ENCODE data around the gene ZFYVE28. TPM values are rescaled to one million over a fixed set of nuclear protein-coding genes. Genes with fewer than 3 reads are reported as not detected.

ZFYVE28 gene
- total RNA-seq, 1 experiment from 2014 or later: 19.2 TPM

DNA sequence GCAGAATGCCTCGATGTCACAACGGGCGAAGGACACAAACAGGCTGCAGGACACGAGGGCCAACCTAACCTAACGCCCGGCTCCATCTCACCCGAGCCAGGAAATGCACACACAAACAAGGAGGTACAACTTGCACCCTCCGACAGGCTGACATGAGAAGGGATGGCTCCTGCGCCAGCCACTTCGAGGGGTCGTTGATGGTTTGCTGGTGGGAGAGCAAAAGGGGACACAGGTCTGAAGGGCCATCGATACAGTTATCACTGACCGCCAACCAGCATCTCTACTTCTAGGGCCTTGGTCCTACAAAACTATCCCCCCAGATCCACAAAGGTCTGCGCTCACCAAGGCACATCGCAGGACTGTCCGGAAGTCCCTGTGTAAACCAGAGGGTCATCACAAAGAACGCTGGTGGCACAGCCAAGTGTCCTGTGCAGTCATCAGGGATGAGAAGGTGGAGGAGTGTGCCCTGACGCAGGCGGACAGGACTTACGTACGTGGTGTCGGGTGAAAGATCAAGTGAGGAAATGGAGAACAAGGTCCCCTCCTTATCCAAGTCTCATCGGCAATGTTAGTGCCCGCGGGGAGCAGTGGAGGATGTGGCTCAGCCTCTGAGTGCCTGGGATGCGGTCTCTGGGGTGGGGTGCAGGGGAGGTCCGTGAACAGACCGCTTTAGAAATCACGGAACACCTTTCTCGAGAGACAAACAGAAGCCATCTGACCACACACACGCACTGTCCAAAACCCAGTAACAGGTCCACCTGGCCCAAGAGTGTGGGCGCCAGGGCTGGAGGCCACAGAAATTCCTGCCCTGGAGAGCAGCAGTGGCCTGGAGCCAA, 163.6 kb downstream of the ZFYVE28 start:
- Histone ChIP-seq H3K27ac (ENCODE audit: low read depth, low read length) (no peak overlapping the region), H3K36me3 (ENCODE audit: control insufficient read depth in 1 of 2, insufficient read depth in 2 of 2, low read length in 2 of 2) (no peaks in the 10 kb centered on the region), H3K9ac (ENCODE audit: low read length) (no peak overlapping the region), H3K4me1 (ENCODE audit: control insufficient read depth in 1 of 2, insufficient read depth in 2 of 2, low read length in 2 of 2) (no peaks in the 10 kb centered on the region), H3K9me2 (ENCODE audit: insufficient read depth) (no peaks in the 10 kb centered on the region), H4K20me1 (ENCODE audit: insufficient read depth) (no peaks in the 10 kb centered on the region), H3K9me3 (ENCODE audit: control insufficient read depth in 1 of 2, insufficient read depth in 1 of 2, low read depth in 1 of 2, low read length in 2 of 2) (no peaks in the 10 kb centered on the region), H3K4me3 (replicated peaks in 1 of 2; ENCODE audit: low read depth in 1 of 2, low read length in 2 of 2) (no peak overlapping the region), H3K27me3 (ENCODE audit: insufficient read depth, low read length) (no peaks in the 10 kb centered on the region), H2AFZ (ENCODE audit: low read depth, low read length, poor library complexity, severe bottlenecking) (no peak overlapping the region), H3K79me2 (ENCODE audit: insufficient read depth, low read length) (no peaks in the 10 kb centered on the region), H3K4me2 (ENCODE audit: low read length) (no peak overlapping the region)
- DNase-seq (ENCODE audit: low read depth, low spot score): no peak
- RAD21 ChIA-PET (ENCODE audit: low non-redundant PET in 1 of 2, low total read pairs in 2 of 2, uncharacterized antibody in 2 of 2, unreplicated experiment in 2 of 2): no interaction called here
- CTCF ChIA-PET: no interaction called here
- BruUV-seq (replicated peaks): no TSS peak
- POLR2A ChIA-PET: no interaction called here
- no peak for TF ChIP-seq ELF1 (IDR thresholded peaks at IDR 0.05; ENCODE audit: borderline replicate concordance, low read depth)
- no peak for TF ChIP-seq POLR2AphosphoS5 (IDR thresholded peaks at IDR 0.05; ENCODE audit: low read depth, low read length)
- TF ChIP-seq EGR1 (IDR thresholded peaks at IDR 0.05; ENCODE audit: low read depth): no peak
- no peak for TF ChIP-seq ZNF274 (IDR thresholded peaks at IDR 0.05; ENCODE audit: low read depth, low read length)
- no peak for TF ChIP-seq CEBPB (IDR thresholded peaks at IDR 0.05; ENCODE audit: low read depth)
- no peak for TF ChIP-seq SIN3A (IDR thresholded peaks at IDR 0.05; ENCODE audit: low read depth)
- no peak for TF ChIP-seq EZH2phosphoT487 (IDR thresholded peaks at IDR 0.05; ENCODE audit: borderline replicate concordance)
- TF ChIP-seq REST (IDR thresholded peaks at IDR 0.05; ENCODE audit: low read depth): no peak
- TF ChIP-seq ZFX (IDR thresholded peaks at IDR 0.05): no peak
- no peak for TF ChIP-seq EZH2 (IDR thresholded peaks at IDR 0.05)
- intact Hi-C loops (cut with micrococcal nuclease): no loop called here
- no peak for ATAC-seq

Data from HCT116 (cell line).